WTC11 (cell line): ENCODE measurements around the gene ZPR1.

ENCODE experiments used
- ETV6 ChIP-seq: sonication (generic); formaldehyde crosslinking; IDR thresholded peaks from 2 replicates; pipeline ENCODE4 v1.8.1; 2022; ENCODE audit warnings: mild to moderate bottlenecking, missing genetic modification reagents
- ZNF121 ChIP-seq: sonication (generic); formaldehyde crosslinking; IDR thresholded peaks from 2 replicates; pipeline ENCODE4 v1.8.0; 2023; ENCODE audit warnings: missing genetic modification reagents
- TF ChIP-seq, protein P1 (sequence below): fragments of 200-600 bp; IDR thresholded peaks from 2 replicates; pipeline ENCODE4 v1.8.0; 2022; ENCODE audit warnings: antibody characterized with exemption
- TF ChIP-seq, protein P2 (sequence below): sonication (generic); formaldehyde crosslinking; IDR thresholded peaks from 2 replicates; pipeline ENCODE4 v1.8.1; 2023; ENCODE audit warnings: mild to moderate bottlenecking, missing genetic modification reagents, moderate library complexity
- TF ChIP-seq, protein P3 (sequence below): sonication (generic); formaldehyde crosslinking; IDR thresholded peaks from 2 replicates; pipeline ENCODE4 v1.8.1; 2022; ENCODE audit warnings: low read depth, mild to moderate bottlenecking, moderate library complexity, missing genetic modification reagents, borderline replicate concordance
- TF ChIP-seq, protein P4 (sequence below): sonication (generic); formaldehyde crosslinking; IDR thresholded peaks from 2 replicates; pipeline ENCODE4 v1.8.1; 2023; ENCODE audit warnings: mild to moderate bottlenecking, moderate library complexity, missing genetic modification reagents
- TF ChIP-seq, protein P5 (sequence below): sonication (generic); formaldehyde crosslinking; IDR thresholded peaks from 2 replicates; pipeline ENCODE4 v1.8.0; 2022; ENCODE audit warnings: missing genetic modification reagents

DNA sequence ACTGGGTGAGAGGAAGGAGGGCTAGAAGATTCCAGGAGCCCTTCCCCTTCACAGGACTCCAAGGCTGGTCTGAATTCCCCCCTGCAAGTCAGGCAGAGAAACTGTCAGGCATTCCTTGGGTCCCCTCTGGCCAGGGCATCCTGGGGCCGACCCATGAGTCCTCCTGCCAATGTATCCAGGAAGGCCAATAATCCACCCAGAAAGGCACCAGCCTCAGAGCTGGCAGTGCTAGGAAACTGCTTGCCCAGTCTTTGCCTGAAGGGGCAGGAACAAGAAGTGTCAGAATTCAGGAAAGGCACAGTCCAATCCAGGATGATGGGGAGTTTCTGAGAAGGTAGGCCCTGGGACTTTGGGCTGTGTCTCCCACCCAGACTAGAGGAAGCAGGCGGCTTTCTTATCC lies 56.0 kb downstream of the ZPR1 start:
- TF ChIP-seq, protein P1, sequence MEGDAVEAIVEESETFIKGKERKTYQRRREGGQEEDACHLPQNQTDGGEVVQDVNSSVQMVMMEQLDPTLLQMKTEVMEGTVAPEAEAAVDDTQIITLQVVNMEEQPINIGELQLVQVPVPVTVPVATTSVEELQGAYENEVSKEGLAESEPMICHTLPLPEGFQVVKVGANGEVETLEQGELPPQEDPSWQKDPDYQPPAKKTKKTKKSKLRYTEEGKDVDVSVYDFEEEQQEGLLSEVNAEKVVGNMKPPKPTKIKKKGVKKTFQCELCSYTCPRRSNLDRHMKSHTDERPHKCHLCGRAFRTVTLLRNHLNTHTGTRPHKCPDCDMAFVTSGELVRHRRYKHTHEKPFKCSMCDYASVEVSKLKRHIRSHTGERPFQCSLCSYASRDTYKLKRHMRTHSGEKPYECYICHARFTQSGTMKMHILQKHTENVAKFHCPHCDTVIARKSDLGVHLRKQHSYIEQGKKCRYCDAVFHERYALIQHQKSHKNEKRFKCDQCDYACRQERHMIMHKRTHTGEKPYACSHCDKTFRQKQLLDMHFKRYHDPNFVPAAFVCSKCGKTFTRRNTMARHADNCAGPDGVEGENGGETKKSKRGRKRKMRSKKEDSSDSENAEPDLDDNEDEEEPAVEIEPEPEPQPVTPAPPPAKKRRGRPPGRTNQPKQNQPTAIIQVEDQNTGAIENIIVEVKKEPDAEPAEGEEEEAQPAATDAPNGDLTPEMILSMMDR = no peak
- TF ChIP-seq, protein P2, sequence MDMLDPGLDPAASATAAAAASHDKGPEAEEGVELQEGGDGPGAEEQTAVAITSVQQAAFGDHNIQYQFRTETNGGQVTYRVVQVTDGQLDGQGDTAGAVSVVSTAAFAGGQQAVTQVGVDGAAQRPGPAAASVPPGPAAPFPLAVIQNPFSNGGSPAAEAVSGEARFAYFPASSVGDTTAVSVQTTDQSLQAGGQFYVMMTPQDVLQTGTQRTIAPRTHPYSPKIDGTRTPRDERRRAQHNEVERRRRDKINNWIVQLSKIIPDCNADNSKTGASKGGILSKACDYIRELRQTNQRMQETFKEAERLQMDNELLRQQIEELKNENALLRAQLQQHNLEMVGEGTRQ (CRISPR knock-in tag) = no peak
- TF ChIP-seq, protein P3, sequence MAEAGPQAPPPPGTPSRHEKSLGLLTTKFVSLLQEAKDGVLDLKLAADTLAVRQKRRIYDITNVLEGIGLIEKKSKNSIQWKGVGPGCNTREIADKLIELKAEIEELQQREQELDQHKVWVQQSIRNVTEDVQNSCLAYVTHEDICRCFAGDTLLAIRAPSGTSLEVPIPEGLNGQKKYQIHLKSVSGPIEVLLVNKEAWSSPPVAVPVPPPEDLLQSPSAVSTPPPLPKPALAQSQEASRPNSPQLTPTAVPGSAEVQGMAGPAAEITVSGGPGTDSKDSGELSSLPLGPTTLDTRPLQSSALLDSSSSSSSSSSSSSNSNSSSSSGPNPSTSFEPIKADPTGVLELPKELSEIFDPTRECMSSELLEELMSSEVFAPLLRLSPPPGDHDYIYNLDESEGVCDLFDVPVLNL (CRISPR knock-in tag) = no peak
- TF ChIP-seq ZNF121 (no peak), ETV6 (CRISPR knock-in tag) (no peak)
- TF ChIP-seq, protein P4, sequence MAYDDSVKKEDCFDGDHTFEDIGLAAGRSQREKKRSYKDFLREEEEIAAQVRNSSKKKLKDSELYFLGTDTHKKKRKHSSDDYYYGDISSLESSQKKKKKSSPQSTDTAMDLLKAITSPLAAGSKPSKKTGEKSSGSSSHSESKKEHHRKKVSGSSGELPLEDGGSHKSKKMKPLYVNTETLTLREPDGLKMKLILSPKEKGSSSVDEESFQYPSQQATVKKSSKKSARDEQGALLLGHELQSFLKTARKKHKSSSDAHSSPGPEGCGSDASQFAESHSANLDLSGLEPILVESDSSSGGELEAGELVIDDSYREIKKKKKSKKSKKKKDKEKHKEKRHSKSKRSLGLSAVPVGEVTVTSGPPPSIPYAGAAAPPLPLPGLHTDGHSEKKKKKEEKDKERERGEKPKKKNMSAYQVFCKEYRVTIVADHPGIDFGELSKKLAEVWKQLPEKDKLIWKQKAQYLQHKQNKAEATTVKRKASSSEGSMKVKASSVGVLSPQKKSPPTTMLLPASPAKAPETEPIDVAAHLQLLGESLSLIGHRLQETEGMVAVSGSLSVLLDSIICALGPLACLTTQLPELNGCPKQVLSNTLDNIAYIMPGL = no peak
- TF ChIP-seq, protein P5, sequence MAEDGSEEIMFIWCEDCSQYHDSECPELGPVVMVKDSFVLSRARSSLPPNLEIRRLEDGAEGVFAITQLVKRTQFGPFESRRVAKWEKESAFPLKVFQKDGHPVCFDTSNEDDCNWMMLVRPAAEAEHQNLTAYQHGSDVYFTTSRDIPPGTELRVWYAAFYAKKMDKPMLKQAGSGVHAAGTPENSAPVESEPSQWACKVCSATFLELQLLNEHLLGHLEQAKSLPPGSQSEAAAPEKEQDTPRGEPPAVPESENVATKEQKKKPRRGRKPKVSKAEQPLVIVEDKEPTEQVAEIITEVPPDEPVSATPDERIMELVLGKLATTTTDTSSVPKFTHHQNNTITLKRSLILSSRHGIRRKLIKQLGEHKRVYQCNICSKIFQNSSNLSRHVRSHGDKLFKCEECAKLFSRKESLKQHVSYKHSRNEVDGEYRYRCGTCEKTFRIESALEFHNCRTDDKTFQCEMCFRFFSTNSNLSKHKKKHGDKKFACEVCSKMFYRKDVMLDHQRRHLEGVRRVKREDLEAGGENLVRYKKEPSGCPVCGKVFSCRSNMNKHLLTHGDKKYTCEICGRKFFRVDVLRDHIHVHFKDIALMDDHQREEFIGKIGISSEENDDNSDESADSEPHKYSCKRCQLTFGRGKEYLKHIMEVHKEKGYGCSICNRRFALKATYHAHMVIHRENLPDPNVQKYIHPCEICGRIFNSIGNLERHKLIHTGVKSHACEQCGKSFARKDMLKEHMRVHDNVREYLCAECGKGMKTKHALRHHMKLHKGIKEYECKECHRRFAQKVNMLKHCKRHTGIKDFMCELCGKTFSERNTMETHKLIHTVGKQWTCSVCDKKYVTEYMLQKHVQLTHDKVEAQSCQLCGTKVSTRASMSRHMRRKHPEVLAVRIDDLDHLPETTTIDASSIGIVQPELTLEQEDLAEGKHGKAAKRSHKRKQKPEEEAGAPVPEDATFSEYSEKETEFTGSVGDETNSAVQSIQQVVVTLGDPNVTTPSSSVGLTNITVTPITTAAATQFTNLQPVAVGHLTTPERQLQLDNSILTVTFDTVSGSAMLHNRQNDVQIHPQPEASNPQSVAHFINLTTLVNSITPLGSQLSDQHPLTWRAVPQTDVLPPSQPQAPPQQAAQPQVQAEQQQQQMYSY (CRISPR knock-in tag) = no peak
